Measurements from ENCODE around the gene TMPRSS4. TPM values are rescaled to one million over a fixed set of nuclear protein-coding genes. Genes with fewer than 3 reads are reported as not detected.

The TMPRSS4 gene
- total and polyA plus RNA-seq, 2 of the 13 experiments (the other 11 are each of a cell fraction or from before 2014, with no cell fraction given): 0.32 TPM; not detected in 1

GRCh38 chr11:118056806-118057205 is 20.1 kb upstream of the TMPRSS4 start:
- FAIRE-seq (no peak), DNase-seq (ENCODE audit: low spot score) (no peak)
- H3K4me2 ChIP-seq (ENCODE audit: low read depth, low read length): no peak overlapping the region

More at GRCh38 chr11:118056806-118057205, 20.1 kb upstream of the TMPRSS4 start:
- CTCF ChIA-PET (ENCODE audit: low intra/inter-chr PET ratio, low total read pairs): no interaction called here
- Histone ChIP-seq H4K20me1 (ENCODE audit: insufficient read depth, low read length) (no peaks in the 10 kb centered on the region), H3K9me3 (ENCODE audit: low read length) (no peaks in the 10 kb centered on the region), H3K27me3 (ENCODE audit: control insufficient read depth in 1 of 2, insufficient read depth in 2 of 2, low read length in 2 of 2) (peaks cover 7 to 65% of the 10 kb centered on the region in 2 experiments; a peak in 4 of 5 replicates), H3K9ac (ENCODE audit: insufficient read depth, low read depth, low read length) (no peak overlapping the region), H3K79me2 (ENCODE audit: insufficient read depth, low read length) (no peaks in the 10 kb centered on the region), H3K36me3 (replicated peaks in 1 of 2; ENCODE audit: control insufficient read depth in 1 of 2, insufficient read depth in 2 of 2, low read length in 2 of 2) (no peaks in the 10 kb centered on the region), H3K27ac (ENCODE audit: extremely low read length, insufficient read depth, low read length) (no peak overlapping the region), H3K4me1 (ENCODE audit: insufficient read depth, low read length) (no peaks in the 10 kb centered on the region), H2AFZ (ENCODE audit: low read length) (no peak overlapping the region), H3K4me3 (replicated peaks in 1 of 3; ENCODE audit: insufficient read depth in 1 of 3, low read depth in 2 of 3, low read length in 3 of 3) (no peak overlapping the region)
- in situ Hi-C loops (cut with HindIII; ENCODE audit: extremely low pct_ligation_motif_present, low pct_unique_long_range_greater_than_20kb) (loop anchor here (10.0 kb wide), 1 partner anchor 222 kb away; no protein-coding TSS in a partner anchor), intact Hi-C loops (cut with micrococcal nuclease; ENCODE audit: unreplicated experiment) (no loop called here)
- POLR2A ChIA-PET: no interaction called here
- TF ChIP-seq NFKB2 (CRISPR knock-in tag; IDR thresholded peaks at IDR 0.05; ENCODE audit: borderline replicate concordance): no peak
- no peak for TF ChIP-seq SNAPC2 (CRISPR knock-in tag; IDR thresholded peaks at IDR 0.05)
- no peak for TF ChIP-seq GLMP (CRISPR knock-in tag; IDR thresholded peaks at IDR 0.05; ENCODE audit: borderline replicate concordance)
- no peak for TF ChIP-seq MIER2 (CRISPR knock-in tag; IDR thresholded peaks at IDR 0.05)
- no peak for TF ChIP-seq TARDBP (CRISPR knock-in tag; IDR thresholded peaks at IDR 0.05)
- no peak for TF ChIP-seq ZNF780A (CRISPR knock-in tag; IDR thresholded peaks at IDR 0.05)
- no peak for TF ChIP-seq TRIM22 (IDR thresholded peaks at IDR 0.05)
- no peak for TF ChIP-seq TCF7L2 (IDR thresholded peaks at IDR 0.05; ENCODE audit: low read depth, low read length)
- TF ChIP-seq ZBTB42 (CRISPR knock-in tag; IDR thresholded peaks at IDR 0.05): no peak
- no peak for TF ChIP-seq SETDB1 (CRISPR knock-in tag; IDR thresholded peaks at IDR 0.05; ENCODE audit: borderline replicate concordance)
- TF ChIP-seq ZNF543 (CRISPR knock-in tag; IDR thresholded peaks at IDR 0.05): no peak
- TF ChIP-seq CBFB (CRISPR knock-in tag; IDR thresholded peaks at IDR 0.05): no peak
- TF ChIP-seq ZNF672 (CRISPR knock-in tag; IDR thresholded peaks at IDR 0.05): no peak
- 48% methylated on average over 8 of the region's 8 CpGs for WGBS (ENCODE audit: low lambda C conversion rate)
- no peak for ATAC-seq
- BruUV-seq (replicated peaks): no TSS peak

Data from HepG2 (cell line).